Caco-2 (cell line): ENCODE results near the gene SH3YL1. TPM values are rescaled to one million over a fixed set of nuclear protein-coding genes. Genes with fewer than 3 reads are reported as not detected.

Experiments used
- BruUV-seq: library from RNA; stranded (reverse); fragments of 400-500 nt; replicated peaks from 2 replicates; lab custom pipeline; 2021; lab: Mats Ljungman, UMichigan
- CTCF ChIA-PET: fragments of 300-600 bp; sonication (Branson Sonifier 250); formaldehyde crosslinking; loops from one replicate; lab custom pipeline; 2022; ENCODE audit warnings: antibody characterized with exemption; lab: Charles Lee
- POLR2A ChIA-PET: fragments of 300-600 bp; sonication (Branson Sonifier 250); formaldehyde crosslinking; loops from one replicate; lab custom pipeline; 2022; ENCODE audit warnings: antibody characterized with exemption; lab: Charles Lee
- DNase-seq, 2 experiments: peaks; one replicate each; pipeline versions ENCODE4 v3.0.0 to v3.0.0-alpha.2; 2020 to 2022
- H3K27me3 ChIP-seq: replicated peaks from 2 replicates; pipeline ENCODE4 v1.6.0; 2011; ENCODE audit warnings: low read length; ENCODE audit not compliant: control insufficient read depth, insufficient read depth
- H3K36me3 ChIP-seq: 2 replicates; pipeline ENCODE4 v1.5.1; 2011; ENCODE audit warnings: low read length; ENCODE audit not compliant: control insufficient read depth, insufficient read depth
- H3K4me1 ChIP-seq: fragments of 250-450 bp; sonication (Bioruptor Pico); 2 replicates; pipeline ENCODE4 v1.5.1; 2020; ENCODE audit warnings: mild to moderate bottlenecking
- H3K4me3 ChIP-seq: 2 replicates; pipeline ENCODE4 v1.5.1; 2011; ENCODE audit warnings: low read depth, mild to moderate bottlenecking, control low read depth, low read length
- H3K9me3 ChIP-seq: fragments of 250-450 bp; sonication (Bioruptor Pico); 2 replicates; pipeline ENCODE4 v1.5.1; 2020; ENCODE audit warnings: mild to moderate bottlenecking, moderate library complexity
- H3K27ac Mint-ChIP-seq: one replicate; pipeline ENCODE4 v1.8.0; 2022; ENCODE audit warnings: mixed read lengths; ENCODE audit not compliant: unreplicated experiment
- H3K27me3 Mint-ChIP-seq: one replicate; pipeline ENCODE4 v1.8.0; 2022; ENCODE audit warnings: mixed read lengths; ENCODE audit not compliant: insufficient read depth, unreplicated experiment
- H3K36me3 Mint-ChIP-seq: one replicate; pipeline ENCODE4 v1.8.0; 2022; ENCODE audit warnings: mild to moderate bottlenecking, mixed read lengths; ENCODE audit not compliant: insufficient read depth, unreplicated experiment
- H3K4me1 Mint-ChIP-seq: one replicate; pipeline ENCODE4 v1.8.0; 2022; ENCODE audit warnings: low read depth, mixed read lengths; ENCODE audit not compliant: unreplicated experiment
- H3K4me3 Mint-ChIP-seq: one replicate; pipeline ENCODE4 v1.8.0; 2022; ENCODE audit warnings: mild to moderate bottlenecking, moderate library complexity, mixed read lengths; ENCODE audit not compliant: unreplicated experiment
- H3K9me3 Mint-ChIP-seq: one replicate; pipeline ENCODE4 v1.8.0; 2022; ENCODE audit warnings: mixed read lengths; ENCODE audit not compliant: unreplicated experiment
- CTCF ChIP-seq, 2 experiments: fragments of 200-600 bp in 1 of 2; IDR thresholded peaks; 1 replicate in 1 of 2; 2 replicates in 1 of 2; pipeline versions ENCODE4 v1.5.1 to v1.8.0; 2011 to 2022; ENCODE audit warnings: antibody characterized with exemption in 1 of 2, control low read depth in 1 of 2, inconsistent platforms in 1 of 2, low read depth in 1 of 2, low read length in 1 of 2, mild to moderate bottlenecking in 1 of 2, moderate library complexity in 1 of 2; ENCODE audit not compliant: insufficient read depth in 1 of 2, severe bottlenecking in 1 of 2, unreplicated experiment in 1 of 2
- intact Hi-C: fragments of 100-400 bp; cut with micrococcal nuclease; formaldehyde crosslinking; loops from one replicate; pipeline ENCODE4 v1.10.0; 2022; ENCODE audit not compliant: unreplicated experiment
- total RNA-seq: library from RNA; stranded (reverse); gene quantifications from 2 replicates; pipeline ENCODE4 v1.2.3, GENCODE V29; 2022

Gene SH3YL1
- total RNA-seq, 1 experiment from 2014 or later, result 76.0 TPM

DNA sequence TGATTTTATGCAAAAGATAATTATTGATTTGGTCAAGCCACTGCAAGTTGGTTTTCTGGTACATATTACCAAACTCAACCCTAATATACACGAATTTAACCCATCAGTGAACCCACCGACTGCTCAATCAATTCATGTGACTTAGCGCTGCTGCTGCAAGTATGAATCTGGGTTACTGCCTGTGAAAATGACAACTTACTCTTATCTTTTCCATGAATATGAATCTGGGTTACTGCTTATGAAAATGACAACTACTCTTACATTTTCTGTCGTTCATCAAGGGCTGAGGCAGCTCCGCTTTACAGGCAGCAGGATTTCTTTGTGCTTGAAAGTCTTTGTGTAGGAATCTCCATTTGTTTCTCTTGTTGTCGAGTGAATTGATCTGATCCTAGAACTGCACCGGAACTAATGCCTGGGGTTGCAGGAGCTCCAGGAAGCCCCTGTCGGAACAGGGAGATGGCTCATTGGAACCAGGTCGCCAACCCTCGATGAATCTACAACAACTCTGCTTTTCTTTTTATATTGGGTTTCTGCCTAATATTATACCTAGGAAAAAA, 46.2 kb upstream of the SH3YL1 start:
- H3K4me1 ChIP-seq, result no peaks in the 10 kb centered on the region
- H3K9me3 ChIP-seq, result no peaks in the 10 kb centered on the region
- no peaks in the 10 kb centered on the region for H3K36me3 Mint-ChIP-seq
- H3K4me3 Mint-ChIP-seq, result no peak overlapping the region
- ChIA-PET CTCF (no interaction called here), POLR2A (no interaction called here)
- no peaks in the 10 kb centered on the region; the same call in 1 of the 2 replicates for H3K27me3 ChIP-seq
- no peaks in the 10 kb centered on the region for H3K9me3 Mint-ChIP-seq
- DNase-seq, result no peak
- no TSS peak for BruUV-seq
- no peaks in the 10 kb centered on the region for H3K36me3 ChIP-seq
- H3K4me3 ChIP-seq, result no peak overlapping the region
- intact Hi-C loops, result no loop called here
- H3K27me3 Mint-ChIP-seq, result peaks cover 2% of the 10 kb centered on the region
- TF ChIP-seq CTCF (IDR thresholded peaks at IDR 0.05; ENCODE audit: insufficient read depth in 1 of 2, low read depth in 1 of 2, low read length in 1 of 2, severe bottlenecking in 1 of 2, unreplicated experiment in 1 of 2), result no peak
- no peaks in the 10 kb centered on the region for H3K4me1 Mint-ChIP-seq
- no peak overlapping the region for H3K27ac Mint-ChIP-seq

DNA sequence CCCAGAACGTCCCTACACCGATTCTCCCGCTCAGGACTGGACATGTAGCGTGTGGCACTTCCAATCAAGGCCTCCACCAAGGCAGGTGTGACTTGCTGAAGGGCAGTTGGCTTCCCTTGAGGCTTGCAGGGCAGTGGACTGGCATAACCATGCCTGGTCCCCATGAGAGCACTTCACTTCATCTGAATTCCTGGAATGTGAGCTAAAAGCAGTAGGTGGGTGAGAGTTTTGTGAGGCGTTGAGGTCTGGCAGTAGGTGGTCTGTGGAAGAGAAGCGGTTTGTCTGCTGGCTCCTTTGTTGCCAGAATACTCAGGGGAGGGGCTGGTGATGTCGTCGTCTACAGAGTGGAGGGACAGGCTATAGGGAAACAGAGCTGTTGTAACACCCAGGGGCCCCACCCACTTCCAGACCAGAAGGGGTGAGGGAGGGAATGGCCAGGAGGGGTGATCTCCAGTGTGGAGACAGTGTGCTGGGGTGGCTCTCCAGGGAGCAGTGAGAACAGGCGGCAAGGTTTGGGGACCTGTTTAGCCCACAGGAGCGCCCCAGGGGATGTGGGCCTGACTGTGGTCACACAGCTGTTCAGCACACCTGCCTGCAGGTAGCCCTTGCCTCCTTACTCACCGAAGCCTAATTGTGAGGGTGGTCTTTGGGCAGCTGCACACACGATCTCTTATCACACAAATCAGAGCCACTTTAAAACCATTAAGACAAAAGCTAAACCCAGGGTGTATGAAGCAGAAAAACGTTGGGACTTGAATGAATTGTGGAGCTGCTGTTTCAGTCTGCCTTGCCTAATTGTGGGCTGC, 45.5 kb upstream of the SH3YL1 start:
- no peak overlapping the region for H3K4me3 ChIP-seq
- Mint-ChIP-seq H3K9me3 (no peaks in the 10 kb centered on the region), H3K27ac (no peak overlapping the region), H3K27me3 (peaks cover 2% of the 10 kb centered on the region), H3K4me3 (no peak overlapping the region), H3K4me1 (no peaks in the 10 kb centered on the region), H3K36me3 (no peaks in the 10 kb centered on the region)
- POLR2A ChIA-PET, result no interaction called here
- H3K27me3 ChIP-seq, result no peaks in the 10 kb centered on the region; the same call in 1 of the 2 replicates
- no peak for TF ChIP-seq CTCF (IDR thresholded peaks at IDR 0.05; ENCODE audit: insufficient read depth in 1 of 2, low read depth in 1 of 2, low read length in 1 of 2, severe bottlenecking in 1 of 2, unreplicated experiment in 1 of 2)
- CTCF ChIA-PET, result no interaction called here
- H3K36me3 ChIP-seq, result no peaks in the 10 kb centered on the region
- peak in 1 of 2 experiments; percentile 15 for DNase-seq
- H3K4me1 ChIP-seq, result no peaks in the 10 kb centered on the region
- H3K9me3 ChIP-seq, result no peaks in the 10 kb centered on the region
- no TSS peak for BruUV-seq
- intact Hi-C loops, result no loop called here

GRCh38 chr2:305366-305765, 41.5 kb upstream of the SH3YL1 start:
- Mint-ChIP-seq H3K27ac (no peak overlapping the region), H3K4me3 (no peak overlapping the region), H3K9me3 (peaks cover 15% of the 10 kb centered on the region), H3K4me1 (no peaks in the 10 kb centered on the region), H3K36me3 (no peaks in the 10 kb centered on the region), H3K27me3 (peaks cover 2% of the 10 kb centered on the region)
- ChIA-PET CTCF (no interaction called here), POLR2A (no interaction called here)
- TF ChIP-seq CTCF (IDR thresholded peaks at IDR 0.05; ENCODE audit: insufficient read depth in 1 of 2, low read depth in 1 of 2, low read length in 1 of 2, severe bottlenecking in 1 of 2, unreplicated experiment in 1 of 2), result no peak
- Histone ChIP-seq H3K36me3 (no peaks in the 10 kb centered on the region), H3K9me3 (no peaks in the 10 kb centered on the region), H3K4me3 (no peak overlapping the region), H3K4me1 (no peaks in the 10 kb centered on the region), H3K27me3 (no peaks in the 10 kb centered on the region)
- intact Hi-C loops, result no loop called here
- BruUV-seq, result no TSS peak
- DNase-seq, result no peak
